Measurements from ENCODE around the gene PIK3CD.
"Not testable (repeated sequence)": the region's sequence is repeated elsewhere in the genome, so short reads cannot be mapped to it uniquely, and the experiment has no call there.

The PIK3CD gene

GRCh38 chr1:9746211-9746610, 94.7 kb downstream of the PIK3CD start:
- DNase-seq = no peak

GRCh38 chr1:9746651-9747050, 95.1 kb downstream of the PIK3CD start:
- DNase-seq = no peak

- not testable (repeated sequence) for DNase-seq
Measured at GRCh38 chr1:9748391-9748790, 96.9 kb downstream of the PIK3CD start.

GRCh38 chr1:9749361-9749760, 97.8 kb downstream of the PIK3CD start:
- no peak for DNase-seq

GRCh38 chr1:9751971-9752370, 100.4 kb downstream of the PIK3CD start:
- no peak for DNase-seq

- DNase-seq = no peak
Measured at GRCh38 chr1:9753121-9753531, 101.6 kb downstream of the PIK3CD start.

- no peak for DNase-seq
Measured at GRCh38 chr1:9755441-9755995, 104.0 kb downstream of the PIK3CD start.

- no peak for DNase-seq
Measured at GRCh38 chr1:9758559-9759121, 107.1 kb downstream of the PIK3CD start.

GRCh38 chr1:9759939-9760338, 108.4 kb downstream of the PIK3CD start:
- DNase-seq = no peak

GRCh38 chr1:9760824-9761223, 109.3 kb downstream of the PIK3CD start:
- DNase-seq = no peak

- no peak for DNase-seq
Measured at GRCh38 chr1:9761855-9762254, 110.3 kb downstream of the PIK3CD start.

GRCh38 chr1:9762446-9762845, 110.9 kb downstream of the PIK3CD start:
- DNase-seq = not testable (repeated sequence)

- DNase-seq = no peak
Measured at GRCh38 chr1:9763914-9764313, 112.4 kb downstream of the PIK3CD start.

- DNase-seq = no peak
Measured at GRCh38 chr1:9764550-9764949, 113.0 kb downstream of the PIK3CD start.

- DNase-seq = no peak
Measured at GRCh38 chr1:9766759-9767442, 115.4 kb downstream of the PIK3CD start.

GRCh38 chr1:9767964-9768668, 116.6 kb downstream of the PIK3CD start:
- no peak for DNase-seq

GRCh38 chr1:9768983-9769382, 117.5 kb downstream of the PIK3CD start:
- DNase-seq = no peak

GRCh38 chr1:9770298-9770697, 118.8 kb downstream of the PIK3CD start:
- no peak for DNase-seq

- DNase-seq = no peak
Measured at GRCh38 chr1:9774712-9775679, 123.5 kb downstream of the PIK3CD start.

- DNase-seq = no peak
Measured at GRCh38 chr1:9776685-9777084, 125.2 kb downstream of the PIK3CD start.

All from CD4-positive, alpha-beta T cell treated with Interleukin-4 for 4 hours (primary cell).